Measurements from ENCODE around the gene GAB1. TPM values are rescaled to one million over a fixed set of nuclear protein-coding genes. Genes with fewer than 3 reads are reported as not detected.

Gene GAB1
- total and polyA plus RNA-seq, 4 experiments from 2014 or later: 0.26 to 0.78 TPM; not detected in 2

DNA sequence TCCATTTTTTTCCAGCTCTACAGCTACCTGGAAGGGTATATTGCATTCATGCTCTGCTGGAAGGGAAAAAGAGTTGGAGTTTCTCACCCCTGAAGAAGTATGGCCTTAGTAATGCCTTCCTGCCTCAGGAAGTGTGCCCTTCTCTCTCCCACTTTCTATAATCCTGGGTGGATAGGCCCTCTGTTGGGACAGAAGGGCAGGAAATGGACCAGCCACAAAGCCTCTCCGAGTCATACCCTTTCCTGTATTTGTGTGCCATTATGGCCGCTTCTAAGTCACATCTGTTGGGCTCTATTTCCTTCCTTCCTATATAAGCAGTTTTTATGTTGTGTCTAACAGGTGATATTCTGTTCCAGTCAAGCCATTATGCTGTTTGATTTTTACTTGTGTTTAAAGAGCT lies 102.0 kb downstream of the GAB1 start:
- H3K4me1 ChIP-seq (ENCODE audit: insufficient read depth, low read length): no peaks in the 10 kb centered on the region
- H3K27me3 ChIP-seq (ENCODE audit: insufficient read depth, low read length): no peaks in the 10 kb centered on the region
- ChIA-PET POLR2A (ENCODE audit: partially characterized antibody) (no interaction called here), CTCF (ENCODE audit: partially characterized antibody) (no interaction called here)
- Mint-ChIP-seq H3K27ac (peak overlapping the region in 1 of 7 donors; percentile 44), H3K4me1 (no peaks in the 10 kb centered on the region), H3K9me3 (peaks cover 0 to 2% (median 0%) of the 10 kb centered on the region in 8 donors), H3K27me3 (peaks cover 2 to 5% of the 10 kb centered on the region in 2 donors), H3K4me3 (no peak overlapping the region), H3K36me3 (no peaks in the 10 kb centered on the region)
- DNase-seq: no peak
- intact Hi-C loops (cut with micrococcal nuclease): no loop called here
- no peak overlapping the region for H3K27ac ChIP-seq (ENCODE audit: low read depth, low read length)
- H3K4me3 ChIP-seq (ENCODE audit: low read length in 2 of 2): no peak overlapping the region
- H3K36me3 ChIP-seq (ENCODE audit: insufficient read depth, low read length): no peaks in the 10 kb centered on the region
- H3K9me3 ChIP-seq (ENCODE audit: control insufficient read depth in 1 of 2, low read length in 2 of 2): no peaks in the 10 kb centered on the region

DNA sequence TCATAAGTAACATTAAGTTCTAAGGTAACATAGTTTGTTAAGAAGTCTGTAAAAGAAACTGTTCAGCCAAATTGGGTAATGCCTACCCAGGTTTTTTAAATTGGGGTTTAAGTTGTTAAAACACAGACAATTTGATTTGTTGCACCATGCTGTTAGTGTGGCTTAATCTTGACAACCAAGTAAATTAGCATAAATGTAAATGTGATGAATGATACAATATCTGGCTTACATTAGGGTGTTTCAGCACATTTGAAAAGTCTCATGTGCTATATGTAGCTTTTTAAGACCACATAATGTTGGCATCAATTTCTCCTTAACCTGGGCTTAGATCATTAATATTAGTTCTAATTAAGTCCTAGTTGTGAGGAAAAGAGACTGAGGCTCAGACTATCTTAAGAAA lies 104.4 kb downstream of the GAB1 start:
- H3K4me3 ChIP-seq (ENCODE audit: low read length in 2 of 2): no peak overlapping the region
- no peak overlapping the region for H3K27ac Mint-ChIP-seq
- no peak overlapping the region for H3K27ac ChIP-seq (ENCODE audit: low read depth, low read length)
- H3K4me3 Mint-ChIP-seq: no peak overlapping the region
- no peaks in the 10 kb centered on the region for H3K36me3 Mint-ChIP-seq
- no peaks in the 10 kb centered on the region for H3K4me1 Mint-ChIP-seq
- intact Hi-C loops (cut with micrococcal nuclease): no loop called here
- ChIA-PET CTCF (ENCODE audit: partially characterized antibody) (no interaction called here), POLR2A (ENCODE audit: partially characterized antibody) (no interaction called here)
- no peaks in the 10 kb centered on the region for H3K9me3 ChIP-seq (ENCODE audit: control insufficient read depth in 1 of 2, low read length in 2 of 2)
- no peaks in the 10 kb centered on the region for H3K36me3 ChIP-seq (ENCODE audit: insufficient read depth, low read length)
- H3K27me3 Mint-ChIP-seq: peaks cover 3 to 9% of the 10 kb centered on the region in 2 donors
- peaks cover 0 to 5% (median 0%) of the 10 kb centered on the region in 8 donors for H3K9me3 Mint-ChIP-seq
- no peak for DNase-seq
- no peaks in the 10 kb centered on the region for H3K4me1 ChIP-seq (ENCODE audit: insufficient read depth, low read length)
- no peaks in the 10 kb centered on the region for H3K27me3 ChIP-seq (ENCODE audit: insufficient read depth, low read length)

DNA sequence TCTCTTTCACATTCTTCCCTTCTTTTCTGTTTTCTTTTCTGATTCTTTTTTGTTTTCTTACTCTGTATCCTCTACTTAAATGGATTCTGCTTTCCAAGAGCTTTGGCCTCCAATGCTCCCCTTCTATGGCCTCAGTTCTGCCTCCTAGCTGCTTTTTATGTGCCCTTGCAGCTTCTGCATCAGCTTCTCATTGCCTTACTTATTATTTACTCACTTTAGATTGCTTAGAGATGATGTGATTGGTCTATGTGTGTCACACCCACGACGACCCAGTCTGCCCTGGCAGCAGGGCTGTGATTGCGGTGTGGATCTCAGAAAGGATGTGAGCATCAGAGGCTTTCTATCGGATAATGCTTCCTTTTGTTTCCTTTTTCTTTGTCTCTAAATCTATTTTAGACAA lies 105.0 kb downstream of the GAB1 start:
- no peaks in the 10 kb centered on the region for H3K4me1 ChIP-seq (ENCODE audit: insufficient read depth, low read length)
- Mint-ChIP-seq H3K27ac (no peak overlapping the region), H3K4me3 (no peak overlapping the region), H3K4me1 (no peaks in the 10 kb centered on the region), H3K36me3 (no peaks in the 10 kb centered on the region), H3K9me3 (peaks cover 0 to 5% (median 0%) of the 10 kb centered on the region in 8 donors), H3K27me3 (peaks cover 3 to 9% of the 10 kb centered on the region in 2 donors)
- no peaks in the 10 kb centered on the region for H3K27me3 ChIP-seq (ENCODE audit: insufficient read depth, low read length)
- H3K27ac ChIP-seq (ENCODE audit: low read depth, low read length): no peak overlapping the region
- ChIA-PET POLR2A (ENCODE audit: partially characterized antibody) (no interaction called here), CTCF (ENCODE audit: partially characterized antibody) (no interaction called here)
- DNase-seq: no peak
- H3K36me3 ChIP-seq (ENCODE audit: insufficient read depth, low read length): no peaks in the 10 kb centered on the region
- no peak overlapping the region for H3K4me3 ChIP-seq (ENCODE audit: low read length in 2 of 2)
- intact Hi-C loops (cut with micrococcal nuclease): no loop called here
- no peaks in the 10 kb centered on the region for H3K9me3 ChIP-seq (ENCODE audit: control insufficient read depth in 1 of 2, low read length in 2 of 2)

DNA sequence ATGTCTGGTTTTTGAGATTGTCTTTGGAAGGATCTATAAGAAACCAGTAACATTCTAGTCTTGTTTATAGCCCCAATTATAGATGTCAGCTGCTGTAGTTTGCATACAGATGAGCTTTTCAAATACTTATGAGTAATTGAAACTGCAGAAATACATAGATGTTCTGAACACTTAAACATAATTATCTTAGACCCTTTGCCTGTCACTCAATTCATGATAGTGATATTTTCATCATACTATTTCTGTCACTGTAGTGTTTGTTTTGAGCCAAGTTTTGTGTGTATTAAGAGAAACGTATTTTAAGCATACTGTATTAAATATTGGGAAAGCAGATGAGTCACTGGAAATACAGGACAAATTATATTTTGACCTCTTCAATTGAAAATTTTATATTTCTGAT lies 107.1 kb downstream of the GAB1 start:
- intact Hi-C loops (cut with micrococcal nuclease): no loop called here
- ChIA-PET CTCF (ENCODE audit: partially characterized antibody) (no interaction called here), POLR2A (ENCODE audit: partially characterized antibody) (no interaction called here)
- Mint-ChIP-seq H3K4me3 (no peak overlapping the region), H3K9me3 (peaks cover 0 to 5% (median 0%) of the 10 kb centered on the region in 8 donors), H3K36me3 (no peaks in the 10 kb centered on the region), H3K27ac (no peak overlapping the region), H3K27me3 (peaks cover 3 to 9% of the 10 kb centered on the region in 2 donors), H3K4me1 (no peaks in the 10 kb centered on the region)
- Histone ChIP-seq H3K27me3 (ENCODE audit: insufficient read depth, low read length) (no peaks in the 10 kb centered on the region), H3K9me3 (ENCODE audit: control insufficient read depth in 1 of 2, low read length in 2 of 2) (no peaks in the 10 kb centered on the region), H3K36me3 (ENCODE audit: insufficient read depth, low read length) (no peaks in the 10 kb centered on the region), H3K27ac (ENCODE audit: low read depth, low read length) (no peak overlapping the region), H3K4me3 (ENCODE audit: low read length in 2 of 2) (no peak overlapping the region), H3K4me1 (ENCODE audit: insufficient read depth, low read length) (no peaks in the 10 kb centered on the region)
- DNase-seq: no peak

GRCh38 chr4:143451186-143451585 lies 114.5 kb downstream of the GAB1 start:
- Mint-ChIP-seq H3K4me1 (no peaks in the 10 kb centered on the region), H3K4me3 (no peak overlapping the region), H3K9me3 (no peaks in the 10 kb centered on the region), H3K27ac (no peak overlapping the region), H3K36me3 (no peaks in the 10 kb centered on the region), H3K27me3 (peaks cover 0 to 9% of the 10 kb centered on the region in 2 donors)
- Histone ChIP-seq H3K27me3 (ENCODE audit: insufficient read depth, low read length) (no peaks in the 10 kb centered on the region), H3K4me1 (ENCODE audit: insufficient read depth, low read length) (no peaks in the 10 kb centered on the region), H3K9me3 (ENCODE audit: control insufficient read depth in 1 of 2, low read length in 2 of 2) (no peaks in the 10 kb centered on the region), H3K27ac (ENCODE audit: low read depth, low read length) (no peak overlapping the region), H3K4me3 (ENCODE audit: low read length in 2 of 2) (no peak overlapping the region), H3K36me3 (ENCODE audit: insufficient read depth, low read length) (no peaks in the 10 kb centered on the region)
- DNase-seq: no peak
- ChIA-PET POLR2A (ENCODE audit: partially characterized antibody) (no interaction called here), CTCF (ENCODE audit: partially characterized antibody) (no interaction called here)
- intact Hi-C loops (cut with micrococcal nuclease): no loop called here

DNA sequence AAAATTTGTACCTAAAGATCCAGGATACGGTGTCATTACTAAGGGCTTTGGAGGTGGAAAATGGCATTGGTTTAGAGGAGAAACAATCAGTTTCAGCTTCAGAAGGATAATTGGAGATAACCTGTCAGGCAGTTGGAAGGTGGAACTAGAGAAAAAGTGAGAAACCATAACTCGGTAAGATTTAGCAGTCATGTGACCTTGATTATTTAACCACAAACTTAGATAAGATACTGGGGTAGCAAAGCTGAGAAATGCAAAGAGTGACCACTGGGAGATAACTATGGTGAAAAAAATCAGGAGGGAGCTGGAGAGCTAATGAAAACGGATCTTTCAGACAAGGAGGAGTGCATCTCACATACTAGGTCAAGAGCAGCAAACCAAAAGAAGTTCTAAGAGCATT lies 118.5 kb downstream of the GAB1 start:
- H3K9me3 Mint-ChIP-seq: no peaks in the 10 kb centered on the region
- Histone ChIP-seq H3K27ac (ENCODE audit: low read depth, low read length) (no peak overlapping the region), H3K27me3 (ENCODE audit: insufficient read depth, low read length) (no peaks in the 10 kb centered on the region), H3K4me1 (ENCODE audit: insufficient read depth, low read length) (no peaks in the 10 kb centered on the region), H3K36me3 (ENCODE audit: insufficient read depth, low read length) (no peaks in the 10 kb centered on the region), H3K4me3 (ENCODE audit: low read length in 2 of 2) (no peak overlapping the region), H3K9me3 (ENCODE audit: control insufficient read depth in 1 of 2, low read length in 2 of 2) (no peaks in the 10 kb centered on the region)
- DNase-seq: no peak
- no peak overlapping the region for H3K4me3 Mint-ChIP-seq
- ChIA-PET POLR2A (ENCODE audit: partially characterized antibody) (no interaction called here), CTCF (ENCODE audit: partially characterized antibody) (no interaction called here)
- no peaks in the 10 kb centered on the region for H3K36me3 Mint-ChIP-seq
- intact Hi-C loops (cut with micrococcal nuclease): no loop called here
- no peak overlapping the region for H3K27ac Mint-ChIP-seq
- peaks cover 2 to 11% of the 10 kb centered on the region in 2 donors for H3K27me3 Mint-ChIP-seq
- H3K4me1 Mint-ChIP-seq: no peaks in the 10 kb centered on the region

DNA sequence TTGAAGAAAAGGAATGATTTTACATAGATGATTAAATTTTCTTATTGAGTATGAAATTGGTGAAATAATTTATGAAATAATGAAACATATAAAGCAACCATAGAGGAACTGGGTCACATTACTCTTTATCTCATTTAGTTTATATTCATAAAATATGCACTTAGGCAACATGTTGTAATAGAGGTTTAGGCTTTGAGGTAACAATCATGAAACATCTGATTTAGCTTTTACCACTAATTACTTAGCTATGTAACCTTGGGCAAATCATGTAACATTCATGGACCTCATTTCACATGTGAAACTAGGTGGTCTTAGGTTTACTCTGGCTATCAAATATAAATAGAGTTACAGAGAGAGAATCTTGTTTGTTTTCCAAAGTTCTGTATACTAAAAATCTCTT lies 122.3 kb downstream of the GAB1 start:
- ChIA-PET CTCF (ENCODE audit: partially characterized antibody) (no interaction called here), POLR2A (ENCODE audit: partially characterized antibody) (no interaction called here)
- Histone ChIP-seq H3K27ac (ENCODE audit: low read depth, low read length) (no peak overlapping the region), H3K4me3 (ENCODE audit: low read length in 2 of 2) (no peak overlapping the region), H3K27me3 (ENCODE audit: insufficient read depth, low read length) (no peaks in the 10 kb centered on the region), H3K9me3 (ENCODE audit: control insufficient read depth in 1 of 2, low read length in 2 of 2) (no peaks in the 10 kb centered on the region), H3K36me3 (ENCODE audit: insufficient read depth, low read length) (no peaks in the 10 kb centered on the region), H3K4me1 (ENCODE audit: insufficient read depth, low read length) (no peaks in the 10 kb centered on the region)
- Mint-ChIP-seq H3K9me3 (no peaks in the 10 kb centered on the region), H3K27ac (no peak overlapping the region), H3K4me3 (no peak overlapping the region), H3K36me3 (no peaks in the 10 kb centered on the region), H3K27me3 (peaks cover 2 to 9% of the 10 kb centered on the region in 2 donors), H3K4me1 (no peaks in the 10 kb centered on the region)
- intact Hi-C loops (cut with micrococcal nuclease): no loop called here
- DNase-seq: no peak
